Adrenal gland (tissue), 12 donors: ENCODE measurements around the gene TSKS. TPM values are rescaled to one million over a fixed set of nuclear protein-coding genes. Genes with fewer than 3 reads are reported as not detected.

Source experiments
- DNase-seq, 7 donors: peaks; one replicate each; pipeline ENCODE4 v3.0.0-alpha.2; 2019 to 2020
- H3K27ac ChIP-seq, 5 donors: fragments of 200-600 bp; sonication (generic) in 4 of 5; 1 replicate in 3 of 5; 2 replicates in 2 of 5; pipeline versions ENCODE4 v1.5.1 to v1.8.0; 2016 to 2020; ENCODE audit warnings: mild to moderate bottlenecking in 1 of 5
- H3K27me3 ChIP-seq: fragments of 200-600 bp; 2 replicates; pipeline ENCODE4 v1.8.0; 2021
- H3K36me3 ChIP-seq, 2 donors: fragments of 200-600 bp; replicated peaks in 1 of 2; 1 replicate in 1 of 2; 2 replicates in 1 of 2; pipeline versions ENCODE4 v1.5.1 to v1.8.0; 2018 to 2022
- H3K4me1 ChIP-seq, 2 donors: fragments of 200-600 bp; replicated peaks in 1 of 2; 1 replicate in 1 of 2; 2 replicates in 1 of 2; pipeline versions ENCODE4 v1.5.1 to v1.8.0; 2018 to 2021
- H3K4me3 ChIP-seq, 4 donors: fragments of 200-600 bp; sonication (generic) in 3 of 4; one replicate each; pipeline ENCODE4 v1.5.1; 2016 to 2018
- H3K9me3 ChIP-seq, 3 donors: fragments of 200-600 bp; sonication (generic) in 1 of 3; replicated peaks in 1 of 3; 1 replicate in 2 of 3; 2 replicates in 1 of 3; pipeline versions ENCODE4 v1.5.1 to v1.8.0; 2016 to 2021
- CTCF ChIP-seq, 6 experiments: fragments of 450-650 bp in 4 of 6; fragments of 200-600 bp in 2 of 6; sonication (generic) in 1 of 6; IDR thresholded peaks; 1 replicate in 5 of 6; 2 replicates in 1 of 6; pipeline versions ENCODE4 v1.5.1 to v1.8.0; 2016 to 2021; ENCODE audit warnings: antibody characterized with exemption in 6 of 6, mild to moderate bottlenecking in 2 of 6, moderate library complexity in 1 of 6
- POLR2A ChIP-seq, 2 donors: fragments of 450-650 bp; IDR thresholded peaks; one replicate each; pipeline ENCODE4 v1.6.1; 2017; ENCODE audit warnings: antibody characterized with exemption in 2 of 2, mild to moderate bottlenecking in 2 of 2, moderate library complexity in 1 of 2
- WGBS, 4 donors: extraction: QIAGEN DNeasy Blood & Tissue Kit in 2 of 4; methylation state at CpG; one replicate each; pipeline versions ENCODE4 v1.1.5 to v1.1.7; 2013 to 2017; 5-methylcytosine and 5-hydroxymethylcytosine counted together
- intact Hi-C, 2 donors: fragments of 100-400 bp; cut with DNase I; formaldehyde crosslinking; loops; one replicate each; pipeline versions ENCODE4 v1.14.1 to v1.15.0; 2022 to 2023
- polyA plus RNA-seq, 3 donors: library from polyadenylated mRNA; stranded (reverse); fragments of 200-250 nt in 2 of 3; fragments of 350-450 nt in 1 of 3; fragmentation: Illumina TruSeq in 1 of 3; extraction: RNeasy Lipid Tissue Mini Kit (QIAGEN cat#74804) in 1 of 3; gene quantifications; one replicate each; pipeline ENCODE4 v1.2.3, GENCODE V29; 2013 to 2014
- total RNA-seq, 9 donors: library from RNA; depleted of rRNA in 4 of 9; stranded (reverse); fragments of >200 nt in 4 of 9; fragments of 120-200 nt in 1 of 9; fragmentation: NEBNext Ultra II Directional in 1 of 9; extraction: Animal tissue kit (Norgen Biotek cat#: 25700) in 1 of 9; gene quantifications; one replicate each; pipeline versions ENCODE4 v1.1.0 to v1.2.4, GENCODE V29; 2013 to 2023
- donor health status: healthy with polysubstance abuse.
- donor health status: Bipolar disorder and iron deficiency.
- donor health status: DM: yes; HTN: yes; CAD: no.
- donor health status: DM: no; HTN: no; CAD: no.
- donor health status: DM: no; HTN: no; CAD: no.
- donor health status: DM: yes; HTN: yes; CAD: no.

The TSKS gene
- total and polyA plus RNA-seq, 12 donors = 0.11 to 1.7 (median 0.42) TPM; not detected in 5

- WGBS, 4 donors = 89 to 93% (median 91%) methylated on average over 16 to 20 of the region's 20 CpGs
- intact Hi-C loops = no loop called here
- Histone ChIP-seq H3K36me3 (no peaks in the 10 kb centered on the region), H3K4me1 (no peaks in the 10 kb centered on the region), H3K9me3 (no peaks in the 10 kb centered on the region), H3K27me3 (no peaks in the 10 kb centered on the region), H3K4me3 (no peak overlapping the region), H3K27ac (no peak overlapping the region)
- no peak for TF ChIP-seq CTCF (IDR thresholded peaks at IDR 0.05)
- TF ChIP-seq POLR2A (IDR thresholded peaks at IDR 0.05) = no peak
- DNase-seq = no peak
Measured at GRCh38 chr19:49775742-49776370, 12.8 kb upstream of the TSKS start.

GRCh38 chr19:49774969-49775368 is 11.9 kb upstream of the TSKS start:
- Histone ChIP-seq H3K36me3 (no peaks in the 10 kb centered on the region), H3K4me3 (no peak overlapping the region), H3K27ac (no peak overlapping the region), H3K9me3 (no peaks in the 10 kb centered on the region), H3K4me1 (peaks cover 0 to 5% of the 10 kb centered on the region in 2 donors), H3K27me3 (no peaks in the 10 kb centered on the region)
- DNase-seq = no peak
- WGBS, 4 donors = 84 to 95% (median 91%) methylated on average over 8 of the region's 8 CpGs
- intact Hi-C loops = no loop called here
- TF ChIP-seq POLR2A (IDR thresholded peaks at IDR 0.05) (no peak), CTCF (IDR thresholded peaks at IDR 0.05) (no peak)

- Histone ChIP-seq H3K4me1 (peaks cover 10 to 16% of the 10 kb centered on the region in 2 donors), H3K27me3 (no peaks in the 10 kb centered on the region), H3K27ac (no peak overlapping the region), H3K9me3 (no peaks in the 10 kb centered on the region), H3K36me3 (no peaks in the 10 kb centered on the region), H3K4me3 (no peak overlapping the region)
- TF ChIP-seq CTCF (IDR thresholded peaks at IDR 0.05) (no peak), POLR2A (IDR thresholded peaks at IDR 0.05) (no peak)
- WGBS, 4 donors = 76 to 88% (median 78%) methylated on average over 7 to 8 of the region's 8 CpGs
- intact Hi-C loops = no loop called here
- no peak for DNase-seq
Measured at GRCh38 chr19:49773663-49774350, 10.7 kb upstream of the TSKS start.

GRCh38 chr19:49772850-49773432 is 9.8 kb upstream of the TSKS start:
- no peaks in the 10 kb centered on the region for H3K36me3 ChIP-seq
- no peak overlapping the region for H3K27ac ChIP-seq
- no peaks in the 10 kb centered on the region for H3K27me3 ChIP-seq
- intact Hi-C loops = no loop called here
- WGBS, 4 donors = 85 to 88% (median 86%) methylated on average over 8 to 10 of the region's 10 CpGs
- no peak overlapping the region for H3K4me3 ChIP-seq
- DNase-seq = no peak
- peaks cover 18 to 25% of the 10 kb centered on the region in 2 donors for H3K4me1 ChIP-seq
- TF ChIP-seq POLR2A (IDR thresholded peaks at IDR 0.05) = no peak
- TF ChIP-seq CTCF (IDR thresholded peaks at IDR 0.05) = no peak
- no peaks in the 10 kb centered on the region for H3K9me3 ChIP-seq
